Measurements from ENCODE around the gene AAGAB. TPM values are rescaled to one million over a fixed set of nuclear protein-coding genes. Genes with fewer than 3 reads are reported as not detected.
"Not testable (repeated sequence)": the region's sequence is repeated elsewhere in the genome, so short reads cannot be mapped to it uniquely, and the experiment has no call there.

Gene AAGAB
- total RNA-seq, 1 donor from 2014 or later: 31.0 TPM

GRCh38 chr15:67249830-67250229 is 4.6 kb downstream of the AAGAB start:
- H3K4me3 Mint-ChIP-seq: no peak overlapping the region
- DNase-seq (ENCODE audit: low spot score in 2 of 2, unreplicated experiment in 2 of 2): no peak
- no peak overlapping the region for H3K27ac Mint-ChIP-seq
- H3K9me3 Mint-ChIP-seq: peaks cover 13% of the 10 kb centered on the region
- H3K36me3 Mint-ChIP-seq: peaks cover 19% of the 10 kb centered on the region
- peaks cover 12% of the 10 kb centered on the region for H3K4me1 Mint-ChIP-seq
- no peak for TF ChIP-seq CTCF (IDR thresholded peaks at IDR 0.05; ENCODE audit: unreplicated experiment)
- H3K27me3 Mint-ChIP-seq (ENCODE audit: low read depth): no peaks in the 10 kb centered on the region

GRCh38 chr15:67248011-67248505 is 6.4 kb downstream of the AAGAB start:
- H3K36me3 Mint-ChIP-seq: peaks cover 23% of the 10 kb centered on the region
- no peak for TF ChIP-seq CTCF (IDR thresholded peaks at IDR 0.05; ENCODE audit: unreplicated experiment)
- peaks cover 5% of the 10 kb centered on the region for H3K4me1 Mint-ChIP-seq
- H3K4me3 Mint-ChIP-seq: no peak overlapping the region
- no peak overlapping the region for H3K27ac Mint-ChIP-seq
- H3K9me3 Mint-ChIP-seq: peaks cover 13% of the 10 kb centered on the region
- no peaks in the 10 kb centered on the region for H3K27me3 Mint-ChIP-seq (ENCODE audit: low read depth)
- DNase-seq (ENCODE audit: low spot score in 2 of 2, unreplicated experiment in 2 of 2): no peak

GRCh38 chr15:67246606-67247005 is 7.9 kb downstream of the AAGAB start:
- H3K27ac Mint-ChIP-seq; DNase-seq (ENCODE audit: low spot score in 2 of 2, unreplicated experiment in 2 of 2); H3K27me3 Mint-ChIP-seq (ENCODE audit: low read depth); H3K4me3 Mint-ChIP-seq; H3K4me1 Mint-ChIP-seq: not testable (repeated sequence)
- Mint-ChIP-seq H3K9me3 (peaks cover 13% of the 10 kb centered on the region), H3K36me3 (peaks cover 23% of the 10 kb centered on the region)

- DNase-seq (ENCODE audit: low spot score in 2 of 2, unreplicated experiment in 2 of 2): no peak
- no peak for TF ChIP-seq CTCF (IDR thresholded peaks at IDR 0.05; ENCODE audit: unreplicated experiment)
- H3K9me3 Mint-ChIP-seq: peaks cover 13% of the 10 kb centered on the region
- H3K27ac Mint-ChIP-seq: no peak overlapping the region
- no peak overlapping the region for H3K4me3 Mint-ChIP-seq
- H3K36me3 Mint-ChIP-seq: peaks cover 23% of the 10 kb centered on the region
- no peaks in the 10 kb centered on the region for H3K27me3 Mint-ChIP-seq (ENCODE audit: low read depth)
- H3K4me1 Mint-ChIP-seq: peaks cover 20% of the 10 kb centered on the region
Measured at GRCh38 chr15:67244971-67245478, 9.4 kb downstream of the AAGAB start.

GRCh38 chr15:67242708-67243111 is 11.8 kb downstream of the AAGAB start:
- peaks cover 20% of the 10 kb centered on the region for H3K4me1 Mint-ChIP-seq
- H3K9me3 Mint-ChIP-seq: peaks cover 13% of the 10 kb centered on the region
- TF ChIP-seq CTCF (IDR thresholded peaks at IDR 0.05; ENCODE audit: unreplicated experiment): no peak
- peak overlapping the region; percentile 74 for H3K27ac Mint-ChIP-seq
- no peaks in the 10 kb centered on the region for H3K27me3 Mint-ChIP-seq (ENCODE audit: low read depth)
- DNase-seq (ENCODE audit: low spot score in 2 of 2, unreplicated experiment in 2 of 2): no peak
- no peak overlapping the region for H3K4me3 Mint-ChIP-seq
- peaks cover 23% of the 10 kb centered on the region for H3K36me3 Mint-ChIP-seq

GRCh38 chr15:67241132-67241855 is 13.2 kb downstream of the AAGAB start:
- peaks cover 10% of the 10 kb centered on the region for H3K9me3 Mint-ChIP-seq
- H3K36me3 Mint-ChIP-seq: peaks cover 14% of the 10 kb centered on the region
- no peak overlapping the region for H3K4me3 Mint-ChIP-seq
- peaks cover 20% of the 10 kb centered on the region for H3K4me1 Mint-ChIP-seq
- DNase-seq (ENCODE audit: low spot score in 2 of 2, unreplicated experiment in 2 of 2): no peak
- H3K27me3 Mint-ChIP-seq (ENCODE audit: low read depth): no peaks in the 10 kb centered on the region
- H3K27ac Mint-ChIP-seq: peak overlapping the region; percentile 54
- TF ChIP-seq CTCF (IDR thresholded peaks at IDR 0.05; ENCODE audit: unreplicated experiment): no peak

Measured in mesothelial cell of epicardium (in vitro differentiated cells).